ENCODE data around the gene LMO7.
"Not testable (repeated sequence)": the region's sequence is repeated elsewhere in the genome, so short reads cannot be mapped to it uniquely, and the experiment has no call there.

Gene LMO7

DNA sequence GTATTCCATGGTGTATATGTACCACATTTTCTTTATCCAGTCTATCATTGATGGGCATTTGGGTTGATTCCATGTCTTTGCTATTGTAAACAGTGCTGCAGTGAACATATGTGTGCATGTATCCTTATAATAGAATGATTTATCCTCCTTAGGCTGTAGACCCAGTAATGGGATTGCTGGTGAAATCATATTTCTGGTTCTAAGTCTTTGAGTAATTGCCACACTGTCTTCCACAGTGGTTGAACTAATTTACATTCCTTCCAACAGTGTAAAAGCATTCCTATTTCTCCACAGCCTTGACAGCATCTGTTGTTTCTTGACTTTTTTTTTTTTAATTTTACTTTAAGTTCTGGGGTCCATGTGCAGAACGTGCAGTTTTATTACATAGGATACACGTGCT is 44.1 kb downstream of the LMO7 start:
- H3K79me2 ChIP-seq (ENCODE audit: control insufficient read depth, insufficient read depth, low read length); H3K23ac ChIP-seq (ENCODE audit: low read length); H3K27ac ChIP-seq (ENCODE audit: low read depth, low read length); H4K5ac ChIP-seq (ENCODE audit: low read length); H3K9ac ChIP-seq (ENCODE audit: low read length); H3K79me1 ChIP-seq (ENCODE audit: low read length); H3K18ac ChIP-seq (ENCODE audit: low read length); DNase-seq; H2BK5ac ChIP-seq (ENCODE audit: low read length); H3K27me3 ChIP-seq (ENCODE audit: insufficient read depth, low read length, poor library complexity); H3K36me3 ChIP-seq (ENCODE audit: control insufficient read depth, insufficient read depth, low read length); H4K8ac ChIP-seq (ENCODE audit: low read depth, low read length); H2BK120ac ChIP-seq (ENCODE audit: low read depth, low read length); H2BK15ac ChIP-seq (replicated peaks; ENCODE audit: low read depth); H2AK5ac ChIP-seq (ENCODE audit: low read length); H3K56ac ChIP-seq (ENCODE audit: low read length); H3K4me1 ChIP-seq (ENCODE audit: control insufficient read depth, low read depth, low read length); H3K4me2 ChIP-seq (ENCODE audit: low read length); H3K4ac ChIP-seq (ENCODE audit: low read depth, low read length); H3K4me3 ChIP-seq (ENCODE audit: low read length): not testable (repeated sequence)
- no CpG with 5 or more reads among the region's 2 CpGs for WGBS (ENCODE audit: extremely low coverage, insufficient coverage, low lambda C conversion rate)

DNA sequence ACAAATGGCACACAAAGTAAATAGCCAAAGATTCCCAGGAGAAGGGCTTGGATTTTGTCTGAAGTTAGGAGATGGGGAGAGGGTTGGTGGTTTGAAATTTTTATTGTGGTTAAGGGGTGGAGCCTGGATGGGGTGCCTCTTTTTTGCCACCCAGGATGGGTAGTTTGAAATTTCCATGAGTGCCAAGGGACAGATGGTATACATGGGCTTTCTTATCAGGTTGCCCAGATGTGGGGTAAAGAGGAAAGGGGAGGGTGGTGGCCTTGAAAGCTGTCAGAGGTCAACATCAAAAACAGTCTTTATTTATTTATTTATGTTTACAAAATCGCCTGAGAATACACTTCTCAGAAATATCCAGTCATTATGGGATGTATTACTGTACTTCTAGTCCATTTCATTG is 46.2 kb downstream of the LMO7 start:
- Histone ChIP-seq H3K9ac (ENCODE audit: low read length) (no peak overlapping the region), H3K56ac (ENCODE audit: low read length) (no peak overlapping the region), H3K27ac (ENCODE audit: low read depth, low read length) (no peak overlapping the region), H3K18ac (ENCODE audit: low read length) (no peak overlapping the region), H3K4me3 (ENCODE audit: low read length) (no peak overlapping the region), H3K4ac (ENCODE audit: low read depth, low read length) (no peak overlapping the region), H2BK5ac (ENCODE audit: low read length) (no peak overlapping the region), H3K23ac (ENCODE audit: low read length) (no peak overlapping the region), H4K8ac (ENCODE audit: low read depth, low read length) (no peak overlapping the region), H2BK15ac (replicated peaks; ENCODE audit: low read depth) (no peak overlapping the region), H2AK5ac (ENCODE audit: low read length) (no peak overlapping the region), H3K4me1 (ENCODE audit: control insufficient read depth, low read depth, low read length) (peaks cover 1% of the 10 kb centered on the region), H3K4me2 (ENCODE audit: low read length) (no peak overlapping the region), H3K27me3 (ENCODE audit: insufficient read depth, low read length, poor library complexity) (no peaks in the 10 kb centered on the region), H3K36me3 (ENCODE audit: control insufficient read depth, insufficient read depth, low read length) (no peaks in the 10 kb centered on the region), H2BK120ac (ENCODE audit: low read depth, low read length) (no peak overlapping the region), H3K79me1 (ENCODE audit: low read length) (no peaks in the 10 kb centered on the region), H4K5ac (ENCODE audit: low read length) (no peak overlapping the region), H3K79me2 (ENCODE audit: control insufficient read depth, insufficient read depth, low read length) (no peaks in the 10 kb centered on the region)
- WGBS (ENCODE audit: extremely low coverage, insufficient coverage, low lambda C conversion rate) = no CpG with 5 or more reads among the region's 1 CpG
- DNase-seq = no peak

DNA sequence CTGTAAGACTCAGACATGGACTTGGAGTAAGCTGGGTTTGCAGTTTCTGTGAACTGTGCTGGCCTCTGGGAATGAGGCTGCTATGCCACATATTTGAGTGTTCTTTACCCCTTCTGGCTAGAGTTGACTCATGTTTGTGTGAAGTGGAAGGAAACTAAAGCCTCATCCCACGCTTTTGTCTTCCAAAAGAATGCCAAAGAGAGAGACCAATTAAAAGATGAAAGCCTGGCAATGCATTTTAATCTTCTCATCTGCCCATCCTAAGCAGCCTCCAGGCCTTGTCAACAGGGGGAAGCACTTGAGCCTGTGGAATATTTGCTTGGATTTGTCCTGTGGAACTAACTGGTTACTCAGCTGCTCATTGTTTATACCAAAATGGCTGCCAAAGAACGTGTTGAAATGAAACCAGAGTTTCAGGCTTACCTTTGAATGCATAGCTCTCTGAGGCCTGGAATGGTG is 49.1 kb downstream of the LMO7 start:
- peak; percentile 84 for DNase-seq
- H3K4me3 ChIP-seq (ENCODE audit: low read length) = no peak overlapping the region

DNA sequence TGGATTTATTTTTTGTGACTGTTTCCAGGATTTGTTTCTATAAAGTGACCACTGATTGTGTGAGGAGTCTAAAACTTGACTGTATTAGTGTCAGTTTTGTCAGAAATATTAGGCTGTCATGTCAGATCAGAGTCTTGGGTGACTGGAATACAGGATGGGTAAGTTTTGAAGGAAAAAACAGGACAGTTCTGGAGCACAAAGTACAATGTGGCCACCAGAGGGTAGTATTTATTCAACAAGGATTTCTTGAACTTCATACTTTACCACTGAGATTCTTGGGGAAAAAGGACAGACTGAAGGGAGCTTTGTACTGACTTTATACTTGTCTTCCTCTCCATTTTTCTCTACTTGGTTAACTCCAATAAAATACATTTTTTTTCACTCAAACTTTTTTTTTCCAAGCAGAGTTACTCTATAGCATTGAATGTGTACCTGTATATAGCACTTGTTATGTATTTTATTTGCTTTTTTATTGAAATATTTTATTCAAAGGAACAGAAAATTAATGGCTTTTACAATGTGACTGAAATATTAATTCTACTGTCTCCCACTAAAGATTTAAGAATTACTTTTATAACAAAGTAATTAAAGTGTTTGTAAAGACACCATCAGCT is 51.1 kb downstream of the LMO7 start:
- Histone ChIP-seq H2AK5ac (ENCODE audit: low read length) (no peak overlapping the region), H3K79me2 (ENCODE audit: control insufficient read depth, insufficient read depth, low read length) (no peaks in the 10 kb centered on the region), H4K8ac (ENCODE audit: low read depth, low read length) (no peak overlapping the region), H3K9ac (ENCODE audit: low read length) (no peak overlapping the region), H3K4ac (ENCODE audit: low read depth, low read length) (no peak overlapping the region), H3K4me2 (ENCODE audit: low read length) (no peak overlapping the region), H2BK15ac (replicated peaks; ENCODE audit: low read depth) (no peak overlapping the region), H3K23ac (ENCODE audit: low read length) (no peak overlapping the region), H3K79me1 (ENCODE audit: low read length) (no peaks in the 10 kb centered on the region), H3K56ac (ENCODE audit: low read length) (no peak overlapping the region), H2BK120ac (ENCODE audit: low read depth, low read length) (no peak overlapping the region), H3K18ac (ENCODE audit: low read length) (no peak overlapping the region), H4K5ac (ENCODE audit: low read length) (no peak overlapping the region), H3K4me1 (ENCODE audit: control insufficient read depth, low read depth, low read length) (peaks cover 1% of the 10 kb centered on the region), H3K4me3 (ENCODE audit: low read length) (no peak overlapping the region), H3K36me3 (ENCODE audit: control insufficient read depth, insufficient read depth, low read length) (no peaks in the 10 kb centered on the region), H3K27ac (ENCODE audit: low read depth, low read length) (no peak overlapping the region), H2BK5ac (ENCODE audit: low read length) (no peak overlapping the region), H3K27me3 (ENCODE audit: insufficient read depth, low read length, poor library complexity) (no peaks in the 10 kb centered on the region)
- DNase-seq = peak; percentile 57

More for the DNA sequence above, 49.1 kb downstream of the LMO7 start:
- Histone ChIP-seq H3K27me3 (ENCODE audit: insufficient read depth, low read length, poor library complexity) (no peaks in the 10 kb centered on the region), H3K56ac (ENCODE audit: low read length) (no peak overlapping the region), H2BK120ac (ENCODE audit: low read depth, low read length) (no peak overlapping the region), H3K79me2 (ENCODE audit: control insufficient read depth, insufficient read depth, low read length) (no peaks in the 10 kb centered on the region), H3K4ac (ENCODE audit: low read depth, low read length) (no peak overlapping the region), H3K27ac (ENCODE audit: low read depth, low read length) (no peak overlapping the region), H2BK15ac (replicated peaks; ENCODE audit: low read depth) (no peak overlapping the region), H3K9ac (ENCODE audit: low read length) (no peak overlapping the region), H3K23ac (ENCODE audit: low read length) (no peak overlapping the region), H3K18ac (ENCODE audit: low read length) (no peak overlapping the region), H3K4me2 (ENCODE audit: low read length) (no peak overlapping the region), H4K5ac (ENCODE audit: low read length) (no peak overlapping the region), H3K4me1 (ENCODE audit: control insufficient read depth, low read depth, low read length) (peaks cover 1% of the 10 kb centered on the region), H2BK5ac (ENCODE audit: low read length) (no peak overlapping the region), H3K79me1 (ENCODE audit: low read length) (no peaks in the 10 kb centered on the region), H4K8ac (ENCODE audit: low read depth, low read length) (no peak overlapping the region), H3K36me3 (ENCODE audit: control insufficient read depth, insufficient read depth, low read length) (no peaks in the 10 kb centered on the region), H2AK5ac (ENCODE audit: low read length) (no peak overlapping the region)
- no CpG with 5 or more reads among the region's 2 CpGs for WGBS (ENCODE audit: extremely low coverage, insufficient coverage, low lambda C conversion rate)

DNA sequence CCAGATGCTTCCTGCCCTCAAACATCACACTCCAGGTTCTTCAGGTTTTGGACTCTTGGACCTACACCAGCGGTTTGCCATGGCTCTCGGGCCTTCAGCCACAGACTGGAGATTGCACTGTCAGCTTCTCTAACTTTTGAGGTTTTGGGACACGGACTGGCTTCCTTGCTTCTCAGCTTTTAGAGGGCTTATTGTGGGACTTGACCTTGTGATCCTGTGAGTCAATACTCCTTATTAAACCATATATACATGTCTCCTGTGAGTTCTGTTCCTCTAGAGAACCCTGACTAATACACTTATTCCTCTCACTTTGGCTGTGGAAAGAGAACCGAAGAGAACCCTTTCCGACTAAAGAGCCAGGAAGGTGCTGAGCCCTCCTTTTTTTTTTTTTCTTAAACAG is 53.6 kb downstream of the LMO7 start:
- Histone ChIP-seq H3K27me3 (ENCODE audit: insufficient read depth, low read length, poor library complexity) (no peaks in the 10 kb centered on the region), H2AK5ac (ENCODE audit: low read length) (no peak overlapping the region), H3K79me1 (ENCODE audit: low read length) (no peaks in the 10 kb centered on the region), H3K9ac (ENCODE audit: low read length) (no peak overlapping the region), H3K4ac (ENCODE audit: low read depth, low read length) (no peak overlapping the region), H2BK5ac (ENCODE audit: low read length) (no peak overlapping the region), H3K79me2 (ENCODE audit: control insufficient read depth, insufficient read depth, low read length) (no peaks in the 10 kb centered on the region), H3K18ac (ENCODE audit: low read length) (no peak overlapping the region), H4K5ac (ENCODE audit: low read length) (no peak overlapping the region), H3K4me3 (ENCODE audit: low read length) (no peak overlapping the region), H3K36me3 (ENCODE audit: control insufficient read depth, insufficient read depth, low read length) (no peaks in the 10 kb centered on the region), H2BK15ac (replicated peaks; ENCODE audit: low read depth) (no peak overlapping the region), H3K56ac (ENCODE audit: low read length) (no peak overlapping the region), H4K8ac (ENCODE audit: low read depth, low read length) (no peak overlapping the region), H3K4me2 (ENCODE audit: low read length) (no peak overlapping the region), H2BK120ac (ENCODE audit: low read depth, low read length) (no peak overlapping the region), H3K4me1 (ENCODE audit: control insufficient read depth, low read depth, low read length) (peaks cover 9% of the 10 kb centered on the region), H3K27ac (ENCODE audit: low read depth, low read length) (no peak overlapping the region), H3K23ac (ENCODE audit: low read length) (no peak overlapping the region)
- no CpG with 5 or more reads among the region's 5 CpGs for WGBS (ENCODE audit: extremely low coverage, insufficient coverage, low lambda C conversion rate)
- DNase-seq = no peak

DNA sequence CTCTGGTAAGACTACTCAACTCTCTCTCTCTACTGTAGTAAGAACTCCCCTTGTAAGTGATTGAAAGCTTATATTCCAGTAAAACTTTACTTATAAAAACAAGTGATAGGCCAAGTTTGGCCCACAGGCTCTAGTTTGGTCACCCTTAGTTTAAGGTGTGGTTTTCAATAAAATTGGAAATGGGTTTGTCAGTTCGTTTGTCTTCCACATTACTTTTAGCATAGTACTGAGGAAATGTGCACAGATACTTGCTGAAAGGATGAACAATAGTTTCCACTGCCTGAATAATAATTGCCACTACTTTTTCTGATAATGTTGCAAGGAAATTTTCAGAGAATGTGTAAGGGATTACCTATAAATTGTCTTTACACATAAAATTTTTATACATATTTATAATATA is 54.5 kb downstream of the LMO7 start:
- H3K18ac ChIP-seq (ENCODE audit: low read length) = no peak overlapping the region
- H4K5ac ChIP-seq (ENCODE audit: low read length) = no peak overlapping the region
- H3K27ac ChIP-seq (ENCODE audit: low read depth, low read length) = no peak overlapping the region
- peaks cover 8% of the 10 kb centered on the region for H3K4me1 ChIP-seq (ENCODE audit: control insufficient read depth, low read depth, low read length)
- no peak for DNase-seq
- H3K36me3 ChIP-seq (ENCODE audit: control insufficient read depth, insufficient read depth, low read length) = no peaks in the 10 kb centered on the region
- no peak overlapping the region for H4K8ac ChIP-seq (ENCODE audit: low read depth, low read length)
- H3K4ac ChIP-seq (ENCODE audit: low read depth, low read length) = no peak overlapping the region
- H3K4me3 ChIP-seq (ENCODE audit: low read length) = no peak overlapping the region
- H2BK120ac ChIP-seq (ENCODE audit: low read depth, low read length) = no peak overlapping the region
- H2BK15ac ChIP-seq (replicated peaks; ENCODE audit: low read depth) = no peak overlapping the region
- no peaks in the 10 kb centered on the region for H3K27me3 ChIP-seq (ENCODE audit: insufficient read depth, low read length, poor library complexity)
- H3K79me2 ChIP-seq (ENCODE audit: control insufficient read depth, insufficient read depth, low read length) = no peaks in the 10 kb centered on the region
- WGBS (ENCODE audit: extremely low coverage, insufficient coverage, low lambda C conversion rate) = no CpG with 5 or more reads among the region's 1 CpG
- no peak overlapping the region for H3K23ac ChIP-seq (ENCODE audit: low read length)
- H3K9ac ChIP-seq (ENCODE audit: low read length) = no peak overlapping the region
- H3K4me2 ChIP-seq (ENCODE audit: low read length) = no peak overlapping the region
- no peaks in the 10 kb centered on the region for H3K79me1 ChIP-seq (ENCODE audit: low read length)
- no peak overlapping the region for H3K56ac ChIP-seq (ENCODE audit: low read length)
- H2BK5ac ChIP-seq (ENCODE audit: low read length) = no peak overlapping the region
- H2AK5ac ChIP-seq (ENCODE audit: low read length) = no peak overlapping the region
